Smooth muscle cell (in vitro differentiated cells): Measurements from ENCODE around the gene NLGN3. TPM values are rescaled to one million over a fixed set of nuclear protein-coding genes. Genes with fewer than 3 reads are reported as not detected.

Experiments
- DNase-seq: peaks from one replicate; lab custom pipeline; 2025; ENCODE audit not compliant: unreplicated experiment; lab: John Stamatoyannopoulos, UW
- H2AFZ ChIP-seq: fragments of 200-600 bp; sonication (generic); 2 replicates; pipeline ENCODE4 v1.6.0; 2016; ENCODE audit warnings: antibody characterized with exemption, low read depth, mild to moderate bottlenecking
- H3F3A ChIP-seq: fragments of 200-600 bp; sonication (generic); 2 replicates; pipeline ENCODE4 v1.6.0; 2017; ENCODE audit warnings: antibody characterized with exemption, low read depth
- H3K27ac ChIP-seq: fragments of 200-600 bp; sonication (generic); 2 replicates; pipeline ENCODE4 v1.5.1; 2016; ENCODE audit warnings: low read depth, mild to moderate bottlenecking
- H3K27me3 ChIP-seq: fragments of 200-600 bp; sonication (generic); 2 replicates; pipeline ENCODE4 v1.6.1; 2016; ENCODE audit warnings: low read depth, mild to moderate bottlenecking
- H3K36me3 ChIP-seq: fragments of 200-600 bp; sonication (generic); 2 replicates; pipeline ENCODE4 v1.5.1; 2016; ENCODE audit warnings: low read depth
- H3K4me1 ChIP-seq: fragments of 200-600 bp; sonication (generic); 2 replicates; pipeline ENCODE4 v1.5.1; 2016; ENCODE audit warnings: low read depth
- H3K4me2 ChIP-seq: fragments of 200-600 bp; sonication (generic); 2 replicates; pipeline ENCODE4 v1.6.0; 2016; ENCODE audit warnings: mild to moderate bottlenecking
- H3K4me3 ChIP-seq: fragments of 200-600 bp; sonication (generic); 2 replicates; pipeline ENCODE4 v1.5.1; 2016; ENCODE audit warnings: mild to moderate bottlenecking
- H3K79me2 ChIP-seq: fragments of 200-600 bp; sonication (generic); 2 replicates; pipeline ENCODE4 v1.6.0; 2016; ENCODE audit warnings: low read depth, mild to moderate bottlenecking
- H3K9ac ChIP-seq: fragments of 200-600 bp; sonication (generic); 2 replicates; pipeline ENCODE4 v1.6.0; 2016; ENCODE audit warnings: low read depth
- H3K9me3 ChIP-seq: fragments of 200-600 bp; sonication (generic); replicated peaks from 2 replicates; pipeline ENCODE4 v1.5.1; 2016; ENCODE audit warnings: low read depth
- H4K20me1 ChIP-seq: fragments of 200-600 bp; sonication (generic); 2 replicates; pipeline ENCODE4 v1.6.0; 2016; ENCODE audit warnings: low read depth
- WGBS: methylation state at CpG from one replicate; pipeline ENCODE4 v1.1.7; 2016; ENCODE audit warnings: low lambda C conversion rate; 5-methylcytosine and 5-hydroxymethylcytosine counted together
- polyA plus RNA-seq: library from polyadenylated mRNA; unstranded; fragments of >200 nt; fragmentation: Nextera tagmentation; extraction: Ambion mirVana; gene quantifications from 2 replicates; pipeline ENCODE4 v1.2.1, GENCODE V29; 2016
- total RNA-seq: library from RNA; depleted of rRNA; stranded (reverse); fragments of >200 nt; gene quantifications from 2 replicates; pipeline ENCODE4 v1.2.3, GENCODE V29; 2014
- TF ChIP-seq, protein P1 (sequence below): fragments of 200-600 bp; sonication (generic); IDR thresholded peaks from 2 replicates; pipeline ENCODE4 v1.5.1; 2017; ENCODE audit warnings: borderline replicate concordance, mild to moderate bottlenecking, antibody characterized with exemption; ENCODE audit not compliant: insufficient read depth, poor library complexity, severe bottlenecking

Gene NLGN3
- total and polyA plus RNA-seq, 2 experiments from 2014 or later: 0.13 to 1.5 TPM

- no peaks in the 10 kb centered on the region for H3K79me2 ChIP-seq
- no peaks in the 10 kb centered on the region for H4K20me1 ChIP-seq
- TF ChIP-seq, protein P1, sequence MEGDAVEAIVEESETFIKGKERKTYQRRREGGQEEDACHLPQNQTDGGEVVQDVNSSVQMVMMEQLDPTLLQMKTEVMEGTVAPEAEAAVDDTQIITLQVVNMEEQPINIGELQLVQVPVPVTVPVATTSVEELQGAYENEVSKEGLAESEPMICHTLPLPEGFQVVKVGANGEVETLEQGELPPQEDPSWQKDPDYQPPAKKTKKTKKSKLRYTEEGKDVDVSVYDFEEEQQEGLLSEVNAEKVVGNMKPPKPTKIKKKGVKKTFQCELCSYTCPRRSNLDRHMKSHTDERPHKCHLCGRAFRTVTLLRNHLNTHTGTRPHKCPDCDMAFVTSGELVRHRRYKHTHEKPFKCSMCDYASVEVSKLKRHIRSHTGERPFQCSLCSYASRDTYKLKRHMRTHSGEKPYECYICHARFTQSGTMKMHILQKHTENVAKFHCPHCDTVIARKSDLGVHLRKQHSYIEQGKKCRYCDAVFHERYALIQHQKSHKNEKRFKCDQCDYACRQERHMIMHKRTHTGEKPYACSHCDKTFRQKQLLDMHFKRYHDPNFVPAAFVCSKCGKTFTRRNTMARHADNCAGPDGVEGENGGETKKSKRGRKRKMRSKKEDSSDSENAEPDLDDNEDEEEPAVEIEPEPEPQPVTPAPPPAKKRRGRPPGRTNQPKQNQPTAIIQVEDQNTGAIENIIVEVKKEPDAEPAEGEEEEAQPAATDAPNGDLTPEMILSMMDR: no peak
- H3K9ac ChIP-seq: no peak overlapping the region
- no peak overlapping the region for H3K4me3 ChIP-seq
- no peak overlapping the region for H3K27ac ChIP-seq
- DNase-seq: no peak
- no peaks in the 10 kb centered on the region for H3K9me3 ChIP-seq
- H3K27me3 ChIP-seq: no peaks in the 10 kb centered on the region
- no peak overlapping the region for H3K4me2 ChIP-seq
- H3F3A ChIP-seq: no peaks in the 10 kb centered on the region
- H3K36me3 ChIP-seq: no peaks in the 10 kb centered on the region
- 85% methylated on average over 7 of the region's 7 CpGs for WGBS
- H2AFZ ChIP-seq: no peak overlapping the region
- H3K4me1 ChIP-seq: no peaks in the 10 kb centered on the region
Measured at GRCh38 chrX:71151366-71151765, 6.7 kb downstream of the NLGN3 start.

DNA sequence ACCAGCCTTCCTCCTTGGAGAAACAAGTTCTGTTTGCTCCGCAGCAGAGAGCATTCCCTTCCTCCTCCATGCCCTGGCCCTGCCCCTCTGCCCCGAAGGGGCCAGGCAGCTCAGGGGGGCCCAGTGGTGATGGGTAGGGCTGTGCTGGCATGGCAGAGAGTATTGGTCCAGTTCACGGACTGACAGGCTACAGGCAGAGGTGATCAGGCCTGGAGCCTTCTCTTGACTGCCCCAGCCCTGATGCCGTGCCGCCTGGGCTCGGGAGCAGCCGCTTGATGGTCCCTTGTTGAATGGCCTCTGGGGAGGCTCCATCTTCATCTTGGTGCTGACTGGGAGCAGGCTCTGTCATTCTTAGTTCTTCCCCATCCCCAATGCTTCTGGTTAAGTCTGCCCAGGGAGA is 9.6 kb downstream of the NLGN3 start:
- Histone ChIP-seq H3K9me3 (no peaks in the 10 kb centered on the region), H3K4me2 (no peak overlapping the region), H2AFZ (no peak overlapping the region), H3K9ac (no peak overlapping the region), H3F3A (no peaks in the 10 kb centered on the region), H3K4me3 (no peak overlapping the region), H3K27me3 (no peaks in the 10 kb centered on the region), H4K20me1 (no peaks in the 10 kb centered on the region), H3K79me2 (no peaks in the 10 kb centered on the region), H3K36me3 (no peaks in the 10 kb centered on the region), H3K27ac (no peak overlapping the region), H3K4me1 (no peaks in the 10 kb centered on the region)
- TF ChIP-seq, protein P1: no peak
- 78% methylated on average over 7 of the region's 7 CpGs for WGBS
- no peak for DNase-seq

GRCh38 chrX:71154641-71155040 is 10.0 kb downstream of the NLGN3 start:
- H3K9me3 ChIP-seq: no peaks in the 10 kb centered on the region
- no peak overlapping the region for H2AFZ ChIP-seq
- WGBS: 71% methylated on average over 3 of the region's 3 CpGs
- no peaks in the 10 kb centered on the region for H3K79me2 ChIP-seq
- no peaks in the 10 kb centered on the region for H3F3A ChIP-seq
- H3K9ac ChIP-seq: no peak overlapping the region
- H3K4me2 ChIP-seq: no peak overlapping the region
- no peaks in the 10 kb centered on the region for H4K20me1 ChIP-seq
- no peaks in the 10 kb centered on the region for H3K36me3 ChIP-seq
- H3K27ac ChIP-seq: no peak overlapping the region
- H3K27me3 ChIP-seq: no peaks in the 10 kb centered on the region
- no peak for DNase-seq
- H3K4me3 ChIP-seq: no peak overlapping the region
- H3K4me1 ChIP-seq: no peaks in the 10 kb centered on the region
- TF ChIP-seq, protein P1: no peak

- Histone ChIP-seq H2AFZ (no peak overlapping the region), H3K4me1 (no peaks in the 10 kb centered on the region), H4K20me1 (no peaks in the 10 kb centered on the region), H3K9me3 (no peaks in the 10 kb centered on the region), H3K27ac (no peak overlapping the region), H3K9ac (no peak overlapping the region), H3K79me2 (no peaks in the 10 kb centered on the region), H3F3A (no peaks in the 10 kb centered on the region), H3K27me3 (no peaks in the 10 kb centered on the region), H3K4me3 (no peak overlapping the region), H3K36me3 (no peaks in the 10 kb centered on the region), H3K4me2 (no peak overlapping the region)
- WGBS: 82% methylated on average over 6 of the region's 6 CpGs
- TF ChIP-seq, protein P1: no peak
- no peak for DNase-seq
Measured at GRCh38 chrX:71158603-71159002, 14.0 kb downstream of the NLGN3 start.
